ENCODE measurements around the gene SLC7A1.

SLC7A1 gene

DNA sequence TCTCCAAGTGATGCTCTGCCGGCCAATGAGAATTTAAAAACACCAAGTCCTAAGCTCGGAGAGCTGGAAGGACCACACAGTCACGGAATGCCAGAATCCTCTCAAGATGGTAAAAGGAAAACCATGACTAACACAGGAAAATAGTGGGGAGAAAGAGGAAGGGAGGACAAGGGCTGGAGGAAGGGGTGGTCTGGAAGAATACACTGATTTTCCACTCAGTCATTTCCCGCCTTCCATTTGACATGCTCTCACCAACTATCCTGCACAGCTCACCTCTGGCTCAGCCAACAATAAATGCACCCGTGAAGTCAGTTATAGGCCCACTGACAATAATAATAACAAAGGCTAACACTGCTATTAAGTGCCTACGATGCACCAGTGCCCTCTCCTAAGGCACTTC, 31.5 kb downstream of the SLC7A1 start:
- no peak overlapping the region for H3K27ac Mint-ChIP-seq
- H3K27me3 Mint-ChIP-seq (ENCODE audit: low read depth), result no peaks in the 10 kb centered on the region
- no peaks in the 10 kb centered on the region for H3K9me3 Mint-ChIP-seq
- no peak overlapping the region for H3K4me3 Mint-ChIP-seq
- peaks cover 13% of the 10 kb centered on the region for H3K4me1 Mint-ChIP-seq
- peaks cover 3% of the 10 kb centered on the region for H3K36me3 Mint-ChIP-seq (ENCODE audit: low read depth)
- TF ChIP-seq, protein P1, sequence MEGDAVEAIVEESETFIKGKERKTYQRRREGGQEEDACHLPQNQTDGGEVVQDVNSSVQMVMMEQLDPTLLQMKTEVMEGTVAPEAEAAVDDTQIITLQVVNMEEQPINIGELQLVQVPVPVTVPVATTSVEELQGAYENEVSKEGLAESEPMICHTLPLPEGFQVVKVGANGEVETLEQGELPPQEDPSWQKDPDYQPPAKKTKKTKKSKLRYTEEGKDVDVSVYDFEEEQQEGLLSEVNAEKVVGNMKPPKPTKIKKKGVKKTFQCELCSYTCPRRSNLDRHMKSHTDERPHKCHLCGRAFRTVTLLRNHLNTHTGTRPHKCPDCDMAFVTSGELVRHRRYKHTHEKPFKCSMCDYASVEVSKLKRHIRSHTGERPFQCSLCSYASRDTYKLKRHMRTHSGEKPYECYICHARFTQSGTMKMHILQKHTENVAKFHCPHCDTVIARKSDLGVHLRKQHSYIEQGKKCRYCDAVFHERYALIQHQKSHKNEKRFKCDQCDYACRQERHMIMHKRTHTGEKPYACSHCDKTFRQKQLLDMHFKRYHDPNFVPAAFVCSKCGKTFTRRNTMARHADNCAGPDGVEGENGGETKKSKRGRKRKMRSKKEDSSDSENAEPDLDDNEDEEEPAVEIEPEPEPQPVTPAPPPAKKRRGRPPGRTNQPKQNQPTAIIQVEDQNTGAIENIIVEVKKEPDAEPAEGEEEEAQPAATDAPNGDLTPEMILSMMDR (IDR thresholded peaks at IDR 0.05; ENCODE audit: unreplicated experiment in 3 of 3), result no peak

DNA sequence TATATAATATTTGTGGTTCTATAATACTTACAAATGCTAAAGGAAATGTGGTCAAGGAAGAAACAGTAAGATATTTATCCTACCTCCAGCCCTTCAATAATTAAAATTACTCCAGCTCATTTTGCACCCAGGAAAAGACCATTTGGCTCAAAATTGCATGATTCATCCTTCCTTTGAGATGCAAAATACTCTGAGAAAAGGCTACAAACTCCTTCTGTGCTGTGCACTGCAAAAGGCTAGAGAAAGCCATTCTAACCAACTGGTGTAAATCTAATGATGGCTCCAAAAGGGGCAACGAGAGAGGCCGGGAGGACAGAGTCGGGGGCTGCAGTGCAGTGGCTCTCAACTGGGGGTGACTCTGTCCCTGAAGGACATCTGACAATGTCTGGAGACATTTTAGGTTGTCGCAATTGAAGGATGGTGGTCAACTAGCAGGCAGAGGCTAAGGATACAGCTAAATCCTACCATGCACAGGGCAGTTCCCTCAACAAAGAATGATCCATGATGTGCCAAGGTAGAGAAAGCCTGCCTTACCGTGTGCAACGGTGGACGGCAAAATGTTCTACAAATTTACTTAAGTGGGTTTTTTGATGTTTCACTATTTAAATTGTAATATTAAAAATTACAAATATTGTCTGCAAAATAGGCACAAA, 32.6 kb downstream of the SLC7A1 start:
- TF ChIP-seq, protein P1 (IDR thresholded peaks at IDR 0.05; ENCODE audit: unreplicated experiment in 3 of 3), result no peak
- Mint-ChIP-seq H3K27me3 (ENCODE audit: low read depth) (no peaks in the 10 kb centered on the region), H3K36me3 (ENCODE audit: low read depth) (peaks cover 3% of the 10 kb centered on the region), H3K9me3 (no peaks in the 10 kb centered on the region), H3K4me3 (no peak overlapping the region), H3K27ac (no peak overlapping the region), H3K4me1 (peaks cover 6% of the 10 kb centered on the region)

DNA sequence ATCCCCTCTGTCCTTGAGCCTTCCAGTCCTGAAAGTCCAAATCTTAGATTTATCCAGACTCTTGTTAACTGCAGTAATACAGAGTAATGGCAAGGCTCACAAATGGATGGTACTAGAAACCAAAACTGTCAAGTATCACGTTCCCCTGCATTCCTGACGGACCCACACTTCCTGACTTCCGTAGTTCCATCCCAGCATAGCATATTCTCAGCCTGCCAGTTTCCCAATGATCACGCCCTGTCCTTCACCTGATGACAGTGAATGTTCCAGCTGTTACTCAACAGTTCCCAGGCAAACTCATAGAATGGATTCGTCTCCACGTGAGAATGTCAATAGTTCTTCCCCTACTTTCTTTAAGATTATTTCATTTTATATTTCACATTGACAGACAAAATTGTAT, 33.6 kb downstream of the SLC7A1 start:
- Mint-ChIP-seq H3K27ac (no peak overlapping the region), H3K4me1 (peaks cover 3% of the 10 kb centered on the region), H3K4me3 (no peak overlapping the region), H3K9me3 (no peaks in the 10 kb centered on the region), H3K27me3 (ENCODE audit: low read depth) (no peaks in the 10 kb centered on the region), H3K36me3 (ENCODE audit: low read depth) (peaks cover 2% of the 10 kb centered on the region)
- TF ChIP-seq, protein P1 (IDR thresholded peaks at IDR 0.05; ENCODE audit: unreplicated experiment in 3 of 3), result no peak

DNA sequence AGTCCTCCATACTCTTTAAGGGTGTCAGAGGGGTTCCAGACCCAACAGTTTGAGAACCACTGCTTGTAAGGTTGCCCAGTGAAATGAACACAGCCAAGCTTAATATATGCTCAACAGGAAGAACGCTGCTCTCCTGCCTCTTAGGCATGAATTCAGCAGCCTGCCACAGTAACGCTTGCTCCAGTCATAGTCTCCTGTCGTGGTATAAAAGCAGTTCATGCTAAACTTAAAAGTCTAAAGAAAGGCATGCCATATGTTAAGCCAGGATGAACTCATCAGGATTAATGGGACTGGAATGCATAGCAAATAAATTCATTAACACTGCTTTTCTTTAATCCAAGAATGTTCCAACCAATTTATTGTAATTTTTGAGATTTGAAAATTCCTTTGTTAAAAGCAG, 38.7 kb downstream of the SLC7A1 start:
- Mint-ChIP-seq H3K27ac (no peak overlapping the region), H3K36me3 (ENCODE audit: low read depth) (peaks cover 4% of the 10 kb centered on the region), H3K4me3 (no peak overlapping the region), H3K4me1 (no peaks in the 10 kb centered on the region), H3K9me3 (no peaks in the 10 kb centered on the region), H3K27me3 (ENCODE audit: low read depth) (no peaks in the 10 kb centered on the region)
- TF ChIP-seq, protein P1 (IDR thresholded peaks at IDR 0.05; ENCODE audit: unreplicated experiment in 3 of 3), result no peak

DNA sequence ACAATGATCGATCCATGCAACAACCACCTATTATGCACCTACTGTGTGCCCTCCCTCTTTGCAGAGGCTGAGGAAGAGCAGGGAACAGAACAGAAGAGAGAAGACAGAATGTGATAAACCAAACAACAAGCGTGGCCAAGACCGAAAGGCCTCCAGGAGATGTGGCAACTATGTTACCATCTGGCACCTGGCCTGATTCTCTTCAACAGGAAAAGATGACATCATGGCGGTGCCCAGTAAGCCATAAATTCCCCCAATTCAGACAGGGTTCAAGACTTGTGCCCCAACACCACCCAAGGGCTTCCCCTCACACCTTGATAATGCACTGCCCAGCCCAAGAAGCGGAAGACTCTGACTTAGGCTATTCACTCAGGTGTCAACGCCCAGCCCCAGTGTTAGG, 44.3 kb downstream of the SLC7A1 start:
- H3K27ac Mint-ChIP-seq, result no peak overlapping the region
- H3K9me3 Mint-ChIP-seq, result no peaks in the 10 kb centered on the region
- H3K4me1 Mint-ChIP-seq, result peaks cover 8% of the 10 kb centered on the region
- peaks cover 10% of the 10 kb centered on the region for H3K36me3 Mint-ChIP-seq (ENCODE audit: low read depth)
- TF ChIP-seq, protein P1 (IDR thresholded peaks at IDR 0.05; ENCODE audit: unreplicated experiment in 3 of 3), result no peak
- H3K4me3 Mint-ChIP-seq, result no peak overlapping the region
- H3K27me3 Mint-ChIP-seq (ENCODE audit: low read depth), result no peaks in the 10 kb centered on the region

DNA sequence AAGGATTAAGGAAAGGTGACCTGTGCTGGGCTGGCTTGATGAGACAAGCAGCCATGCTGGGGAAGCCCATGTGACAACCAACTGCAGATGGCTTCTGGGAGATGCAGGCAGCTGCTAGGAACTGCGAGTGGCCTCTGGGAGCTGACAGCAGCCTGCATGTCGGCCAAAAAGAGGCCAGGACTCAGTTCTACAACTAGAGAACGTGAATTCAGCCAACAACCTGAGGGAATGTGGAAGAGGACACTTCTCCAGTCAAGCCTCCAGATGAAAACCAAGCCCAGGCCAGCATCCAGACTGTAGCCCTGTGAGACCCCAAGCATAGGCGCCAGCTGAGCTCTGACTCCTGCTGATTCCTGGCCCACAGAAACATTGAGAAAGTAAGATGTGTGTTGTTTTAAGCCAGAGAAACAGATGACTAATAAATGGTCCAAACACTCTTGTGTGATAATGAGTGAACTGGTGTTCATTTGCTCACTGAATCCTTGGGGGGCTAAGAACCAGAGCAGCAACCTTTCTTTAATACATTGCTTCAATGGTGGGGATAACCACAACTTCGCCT, 45.0 kb downstream of the SLC7A1 start:
- no peaks in the 10 kb centered on the region for H3K9me3 Mint-ChIP-seq
- no peaks in the 10 kb centered on the region for H3K27me3 Mint-ChIP-seq (ENCODE audit: low read depth)
- H3K4me3 Mint-ChIP-seq, result no peak overlapping the region
- no peak overlapping the region for H3K27ac Mint-ChIP-seq
- peaks cover 8% of the 10 kb centered on the region for H3K4me1 Mint-ChIP-seq
- H3K36me3 Mint-ChIP-seq (ENCODE audit: low read depth), result peaks cover 10% of the 10 kb centered on the region
- TF ChIP-seq, protein P1 (IDR thresholded peaks at IDR 0.05; ENCODE audit: unreplicated experiment in 3 of 3), result no peak

Data from nephron (organoid).